ENCODE measurements around the gene ACER2.

The ACER2 gene

DNA sequence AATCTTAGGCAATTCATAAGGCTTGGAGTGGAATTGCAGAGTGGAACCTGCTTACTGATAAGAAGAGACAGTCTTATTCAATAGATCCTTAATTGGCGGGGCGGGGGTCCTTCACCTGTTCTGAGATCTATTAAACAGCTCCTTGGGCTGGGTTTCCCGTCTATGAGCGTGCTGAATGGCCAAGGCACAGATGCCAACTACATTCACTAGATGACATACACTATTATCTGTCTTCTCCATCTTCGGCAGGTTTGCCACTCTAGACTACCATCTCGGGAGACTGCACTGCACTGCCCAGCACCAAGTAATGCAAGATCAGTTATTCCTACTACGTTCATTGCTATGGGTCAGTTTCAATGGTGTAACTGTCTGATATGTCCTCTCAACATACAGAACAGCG, 81.5 kb downstream of the ACER2 start:
- no peak for DNase-seq

GRCh38 chr9:19490828-19491227, 82.0 kb downstream of the ACER2 start:
- DNase-seq, result no peak

GRCh38 chr9:19492775-19493173, 84.0 kb downstream of the ACER2 start:
- DNase-seq, result no peak

DNA sequence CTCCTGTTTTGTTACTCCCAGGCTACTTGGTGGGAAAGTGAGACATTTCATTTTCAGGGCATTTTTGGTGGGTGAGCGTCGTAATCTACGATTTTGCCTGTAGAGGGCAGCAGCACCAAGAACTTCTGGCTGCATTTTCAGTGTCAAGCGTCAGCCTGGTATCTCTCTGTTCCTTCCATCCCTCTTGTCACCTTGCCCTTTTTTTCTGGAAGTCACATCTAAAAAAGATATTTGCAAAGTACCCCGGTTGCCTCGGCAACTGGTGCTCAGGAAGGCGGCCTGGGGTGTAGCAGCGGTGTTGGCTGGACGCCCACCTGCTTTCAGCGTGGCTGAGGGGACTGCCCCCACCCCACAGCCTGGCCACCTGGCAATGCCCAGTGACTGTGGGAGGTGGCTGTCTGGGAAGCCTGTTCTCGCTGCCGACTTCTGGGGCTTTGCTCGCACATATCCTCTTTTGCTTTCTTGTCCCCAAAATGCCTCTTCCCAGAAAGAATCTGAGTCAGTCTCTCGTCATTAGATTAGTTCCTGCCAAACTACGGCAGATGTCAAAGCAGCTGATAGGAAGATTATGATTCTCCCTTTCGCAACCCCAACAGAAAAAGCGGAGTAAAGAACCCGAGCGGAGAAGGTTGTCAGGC, 84.5 kb downstream of the ACER2 start:
- peak; percentile 43 for DNase-seq

DNA sequence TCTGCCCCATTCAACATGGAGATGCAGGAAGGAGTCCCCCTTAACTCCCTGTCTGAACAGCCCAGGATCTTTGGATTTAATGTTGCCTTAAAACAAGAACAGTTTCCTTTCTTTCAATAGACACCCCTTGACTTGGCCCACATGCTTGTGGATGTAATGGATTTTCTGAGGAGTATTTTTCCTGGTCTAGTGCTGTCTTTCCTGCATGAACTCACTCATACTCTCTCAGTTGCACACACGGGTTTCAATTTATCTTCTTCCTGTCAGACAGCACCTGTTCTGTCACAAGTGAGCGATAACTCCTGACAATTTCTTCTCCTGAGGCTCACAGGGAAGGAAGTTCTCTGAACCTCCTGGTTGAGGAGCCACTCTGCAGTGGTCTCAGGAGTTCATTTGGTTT, 85.1 kb downstream of the ACER2 start:
- no peak for DNase-seq

- no peak for DNase-seq
Measured at GRCh38 chr9:19495186-19496028, 86.6 kb downstream of the ACER2 start.

- DNase-seq, result no peak
Measured at GRCh38 chr9:19496321-19497050, 87.7 kb downstream of the ACER2 start.

DNA sequence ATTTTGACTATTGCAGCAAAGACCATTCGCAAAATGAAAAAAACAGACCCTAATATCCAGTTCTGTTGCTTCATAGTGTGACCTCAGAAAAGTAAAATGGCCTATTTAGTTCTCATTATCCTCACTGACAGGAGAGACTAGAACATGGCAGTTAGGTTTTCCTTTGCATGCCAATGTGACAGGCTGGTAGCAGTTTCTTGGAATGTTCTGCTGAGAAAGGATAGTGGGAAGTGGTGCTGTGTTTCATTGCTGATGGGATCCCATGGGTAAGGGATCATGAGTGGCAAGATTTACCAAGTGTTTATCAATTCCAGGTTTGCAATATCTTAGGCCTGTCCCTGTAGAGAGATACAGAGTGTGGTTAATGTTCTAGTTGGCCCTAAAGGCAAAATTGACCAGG, 88.5 kb downstream of the ACER2 start:
- DNase-seq, result no peak

- no peak for DNase-seq
Measured at GRCh38 chr9:19498015-19498414, 89.2 kb downstream of the ACER2 start.
